ENCODE measurements around the gene CYP3A5. TPM values are rescaled to one million over a fixed set of nuclear protein-coding genes. Genes with fewer than 3 reads are reported as not detected.
A peak's percentile ranks its signal among the peaks of the same experiment; 100 is the strongest.

Gene CYP3A5
- total and polyA plus RNA-seq, 9 of the 15 experiments (the other 6 are each of a cell fraction or from before 2014, with no cell fraction given), result 0.73 to 2.8 (median 1.5) TPM

GRCh38 chr7:99693427-99694200 lies 13.8 kb upstream of the CYP3A5 start (continued):
- TF ChIP-seq HES1 (IDR thresholded peaks at IDR 0.05; ENCODE audit: low read depth) (peak; percentile 62; the same call in 1 of the 2 replicates), TBL1XR1 (IDR thresholded peaks at IDR 0.05; ENCODE audit: low read length in 2 of 2) (peak; percentile 66 to 82; a peak in 3 of 4 replicates), TAF1 (IDR thresholded peaks at IDR 0.05; ENCODE audit: control insufficient read depth, extremely low read depth, insufficient read depth, low read length, severe bottlenecking) (peak; percentile 33), CCAR2 (IDR thresholded peaks at IDR 0.05; ENCODE audit: low read depth, low read length) (no peak), TCF3 (CRISPR knock-in tag; IDR thresholded peaks at IDR 0.05) (peak; percentile 85), ZSCAN29 (IDR thresholded peaks at IDR 0.05) (no peak), SRF (CRISPR knock-in tag; IDR thresholded peaks at IDR 0.05) (peak in 1 of 2 experiments; percentile 50; a peak in 1 of 4 replicates), STAT5A (IDR thresholded peaks at IDR 0.05; ENCODE audit: borderline replicate concordance, low read length) (no peak; the same call in 1 of the 2 replicates), ZNF143 (CRISPR knock-in tag; IDR thresholded peaks at IDR 0.05) (no peak), FOXJ2 (tag; IDR thresholded peaks at IDR 0.05) (peak; percentile 98), SMARCB1 (IDR thresholded peaks at IDR 0.05; ENCODE audit: insufficient read length, low read depth) (no peak), ZNF165 (CRISPR knock-in tag; IDR thresholded peaks at IDR 0.05; ENCODE audit: borderline replicate concordance) (no peak), RFX1 (IDR thresholded peaks at IDR 0.05) (peak; percentile 69), ZC3H11A (IDR thresholded peaks at IDR 0.05; ENCODE audit: low read depth, low read length) (no peak), E2F5 (CRISPR knock-in tag; IDR thresholded peaks at IDR 0.05) (no peak), LARP7 (IDR thresholded peaks at IDR 0.05) (no peak), ZBTB9 (CRISPR knock-in tag; IDR thresholded peaks at IDR 0.05) (peak; percentile 32; the same call in 1 of the 2 replicates), MCM2 (IDR thresholded peaks at IDR 0.05; ENCODE audit: low read depth) (no peak), HMGXB4 (CRISPR knock-in tag; IDR thresholded peaks at IDR 0.05) (no peak), HIVEP1 (CRISPR knock-in tag; IDR thresholded peaks at IDR 0.05) (no peak), SREBF1 (IDR thresholded peaks at IDR 0.05; ENCODE audit: borderline replicate concordance, low read depth, low read length) (no peak), BMI1 (IDR thresholded peaks at IDR 0.05; ENCODE audit: low read length) (no peak)

Measured in K562 (cell line).